ENCODE measurements around the gene DGLUCY.

DGLUCY gene

DNA sequence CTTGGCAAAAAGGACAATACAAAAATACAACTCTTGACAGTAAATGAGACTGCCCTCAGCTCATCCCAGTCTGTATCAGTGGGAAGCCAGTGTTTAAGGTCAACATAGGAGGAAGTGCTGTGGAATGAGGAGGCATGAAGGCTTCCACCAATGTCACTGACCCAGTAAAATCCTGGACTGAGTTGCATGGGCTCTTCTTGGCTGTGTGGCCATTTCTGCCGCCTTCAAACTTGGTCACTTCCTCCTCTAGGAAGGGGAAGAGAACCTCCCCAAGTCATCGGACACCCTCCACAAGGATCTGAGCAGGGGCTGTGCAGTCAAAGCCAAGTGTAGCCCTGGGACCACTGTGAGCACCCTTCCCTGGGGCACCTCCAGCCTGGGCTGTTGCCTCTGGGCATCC, 118.7 kb downstream of the DGLUCY start:
- DNase-seq (ENCODE audit: low spot score): no peak
- TF ChIP-seq, protein P1, sequence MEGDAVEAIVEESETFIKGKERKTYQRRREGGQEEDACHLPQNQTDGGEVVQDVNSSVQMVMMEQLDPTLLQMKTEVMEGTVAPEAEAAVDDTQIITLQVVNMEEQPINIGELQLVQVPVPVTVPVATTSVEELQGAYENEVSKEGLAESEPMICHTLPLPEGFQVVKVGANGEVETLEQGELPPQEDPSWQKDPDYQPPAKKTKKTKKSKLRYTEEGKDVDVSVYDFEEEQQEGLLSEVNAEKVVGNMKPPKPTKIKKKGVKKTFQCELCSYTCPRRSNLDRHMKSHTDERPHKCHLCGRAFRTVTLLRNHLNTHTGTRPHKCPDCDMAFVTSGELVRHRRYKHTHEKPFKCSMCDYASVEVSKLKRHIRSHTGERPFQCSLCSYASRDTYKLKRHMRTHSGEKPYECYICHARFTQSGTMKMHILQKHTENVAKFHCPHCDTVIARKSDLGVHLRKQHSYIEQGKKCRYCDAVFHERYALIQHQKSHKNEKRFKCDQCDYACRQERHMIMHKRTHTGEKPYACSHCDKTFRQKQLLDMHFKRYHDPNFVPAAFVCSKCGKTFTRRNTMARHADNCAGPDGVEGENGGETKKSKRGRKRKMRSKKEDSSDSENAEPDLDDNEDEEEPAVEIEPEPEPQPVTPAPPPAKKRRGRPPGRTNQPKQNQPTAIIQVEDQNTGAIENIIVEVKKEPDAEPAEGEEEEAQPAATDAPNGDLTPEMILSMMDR (conservative IDR thresholded peaks at IDR 0.05; ENCODE audit: low read depth): no peak
- peak overlapping the region; percentile 24 for H3K27ac ChIP-seq
- POLR2A ChIA-PET (ENCODE audit: low non-redundant PET): no interaction called here
- CTCF ChIA-PET: no interaction called here

DNA sequence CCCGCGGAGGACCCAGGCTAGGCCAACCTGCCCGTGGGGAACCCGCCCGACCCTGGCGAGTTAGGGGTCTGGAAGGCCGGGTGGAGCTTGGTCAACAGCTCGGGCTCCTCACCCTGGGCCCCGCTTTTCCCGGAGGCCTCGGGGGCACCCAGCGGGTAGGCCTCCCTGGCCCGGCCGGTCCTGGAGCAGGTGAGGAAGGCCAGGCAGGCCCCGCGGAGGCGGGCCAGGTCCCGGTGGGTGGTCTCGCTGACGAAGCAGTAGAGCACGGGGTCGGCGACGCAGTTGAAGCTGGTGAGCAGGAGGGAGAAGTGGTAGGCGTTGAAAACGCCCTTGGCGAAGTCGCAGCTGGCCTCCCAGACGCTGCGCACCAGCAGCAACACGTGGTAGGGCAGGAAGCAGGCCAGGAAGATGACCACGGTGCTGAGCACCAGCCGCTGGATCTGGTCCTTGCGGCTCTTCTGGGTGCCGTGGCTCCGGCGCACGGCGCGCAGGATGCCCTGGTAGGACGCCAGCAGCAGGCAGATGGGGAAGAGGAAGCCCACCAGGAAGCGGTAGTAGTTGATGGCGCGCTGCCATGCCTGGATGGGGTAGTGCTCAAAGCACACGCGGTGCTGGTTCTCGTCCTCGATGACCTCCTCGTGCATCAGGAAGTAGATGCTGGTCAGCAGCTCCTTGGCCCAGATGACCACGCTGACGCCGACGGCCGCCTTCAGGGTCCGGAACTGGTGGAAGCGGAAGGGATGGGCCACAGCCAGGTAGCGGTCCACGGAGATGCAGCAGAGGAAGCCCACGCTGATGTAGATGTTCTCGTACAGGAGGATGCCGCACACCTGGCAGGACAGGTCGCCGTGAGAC, 120.3 kb downstream of the DGLUCY start:
- POLR2A ChIA-PET (ENCODE audit: low non-redundant PET): no interaction called here
- CTCF ChIA-PET: interaction anchor here (0.6 kb wide), 1 partner anchor 8 kb away, joined by 3 read pairs; no protein-coding TSS in a partner anchor
- DNase-seq (ENCODE audit: low spot score): no peak
- H3K27ac ChIP-seq: peak overlapping the region; percentile 24; the same call in 1 of the 2 replicates
- TF ChIP-seq, protein P1 (conservative IDR thresholded peaks at IDR 0.05; ENCODE audit: low read depth): no peak

DNA sequence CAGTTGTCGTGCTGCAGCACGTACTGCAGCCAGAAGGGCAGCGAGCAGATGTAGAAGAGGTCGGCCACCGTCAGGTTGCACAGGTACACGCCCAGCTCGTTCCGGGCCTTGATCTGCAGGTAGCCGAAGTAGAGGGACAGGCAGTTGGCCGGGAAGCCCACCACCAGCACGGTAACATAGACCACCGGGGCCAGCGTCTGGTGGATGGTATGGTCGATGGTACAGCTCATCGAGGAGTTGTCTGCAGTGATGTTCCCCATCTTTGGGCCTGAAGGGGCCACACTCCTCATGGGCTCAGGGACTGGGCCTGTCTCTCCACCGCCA, 120.9 kb downstream of the DGLUCY start:
- DNase-seq (ENCODE audit: low spot score): no peak
- TF ChIP-seq, protein P1 (conservative IDR thresholded peaks at IDR 0.05; ENCODE audit: low read depth): no peak
- H3K27ac ChIP-seq: no peak overlapping the region
- ChIA-PET CTCF (interaction anchor here (0.6 kb wide), 2 partner anchors 8 to 84 kb away, joined by 3 read pairs; no protein-coding TSS in a partner anchor), POLR2A (ENCODE audit: low non-redundant PET) (no interaction called here)

DNA sequence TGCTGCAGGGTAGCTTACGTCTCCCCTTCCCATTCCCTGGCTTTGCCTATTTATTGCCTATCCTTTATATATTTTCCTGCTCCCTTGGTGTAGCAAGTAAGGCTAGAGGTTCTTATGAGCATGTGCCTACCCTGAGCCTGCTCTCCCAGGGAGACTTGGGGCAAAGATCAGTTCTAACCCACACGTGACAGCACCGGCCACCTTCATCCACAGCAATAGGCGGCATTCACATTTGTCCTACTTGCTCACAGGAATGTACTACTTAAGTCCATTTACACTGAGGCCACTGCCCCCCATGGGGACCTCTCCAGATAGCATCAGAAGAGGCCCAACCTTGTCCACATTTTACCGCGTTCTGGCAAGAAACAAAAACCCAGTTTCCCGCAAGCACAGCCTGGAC, 122.0 kb downstream of the DGLUCY start:
- POLR2A ChIA-PET (ENCODE audit: low non-redundant PET): no interaction called here
- peak overlapping the region; percentile 42 for H3K27ac ChIP-seq
- CTCF ChIA-PET: no interaction called here
- TF ChIP-seq, protein P1 (conservative IDR thresholded peaks at IDR 0.05; ENCODE audit: low read depth): no peak
- no peak for DNase-seq (ENCODE audit: low spot score)

DNA sequence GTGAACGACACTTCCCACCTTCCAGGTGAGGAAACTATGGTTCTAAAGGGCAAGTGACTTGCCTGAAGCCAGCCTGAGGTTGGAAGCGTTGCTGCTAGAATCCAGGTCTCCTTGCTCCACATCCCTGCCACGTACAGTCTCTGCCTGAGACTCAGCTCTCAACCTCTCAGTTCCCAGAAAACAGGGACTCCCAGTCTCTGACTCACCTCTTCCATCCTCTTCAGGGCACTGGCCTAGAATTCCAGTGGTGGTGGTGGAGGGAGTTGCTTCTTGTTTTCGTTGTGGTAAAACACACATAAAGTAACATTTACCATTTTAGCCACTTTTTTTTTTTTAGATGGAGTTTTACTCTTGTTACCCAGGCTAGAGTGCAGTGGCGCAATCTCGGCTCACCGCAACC, 123.3 kb downstream of the DGLUCY start:
- H3K27ac ChIP-seq: peak overlapping the region; percentile 42
- ChIA-PET CTCF (no interaction called here), POLR2A (ENCODE audit: low non-redundant PET) (no interaction called here)
- DNase-seq (ENCODE audit: low spot score): no peak
- TF ChIP-seq, protein P1 (conservative IDR thresholded peaks at IDR 0.05; ENCODE audit: low read depth): no peak

DNA sequence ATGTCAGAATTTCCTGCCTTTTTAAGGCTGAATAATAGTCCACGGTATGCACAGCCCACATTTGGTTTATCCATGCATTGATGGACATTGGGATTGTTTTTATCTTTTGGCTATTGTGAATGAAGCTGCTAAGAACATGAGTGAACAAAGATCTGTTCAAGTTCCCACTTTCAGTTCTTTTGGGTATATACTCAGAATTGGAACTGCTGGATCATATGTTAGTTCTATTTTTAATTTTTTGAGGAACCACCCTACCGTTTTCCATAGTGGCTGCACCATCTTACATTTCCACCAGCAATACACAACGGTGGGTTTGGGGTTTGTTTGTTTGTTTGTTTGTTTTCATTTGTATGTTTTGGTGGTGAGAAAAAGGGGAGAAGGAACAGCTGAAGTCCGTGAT, 124.2 kb downstream of the DGLUCY start:
- peak overlapping the region; percentile 24; the same call in 1 of the 2 replicates for H3K27ac ChIP-seq
- ChIA-PET CTCF (interaction anchor here (0.7 kb wide), 1 partner anchor 19 kb away, joined by 4 read pairs; no protein-coding TSS in a partner anchor), POLR2A (ENCODE audit: low non-redundant PET) (no interaction called here)
- DNase-seq (ENCODE audit: low spot score): no peak
- TF ChIP-seq, protein P1 (conservative IDR thresholded peaks at IDR 0.05; ENCODE audit: low read depth): no peak

All from RWPE1 (cell line).